GM19238 (cell line): ENCODE measurements around the gene CALN1.
"Not testable (repeated sequence)": the region's sequence is repeated elsewhere in the genome, so short reads cannot be mapped to it uniquely, and the experiment has no call there.

Experiments used
- DNase-seq: peaks from one replicate; pipeline ENCODE4 v3.0.0; 2011; ENCODE audit warnings: low spot score; ENCODE audit not compliant: insufficient read length

CALN1 gene

DNA sequence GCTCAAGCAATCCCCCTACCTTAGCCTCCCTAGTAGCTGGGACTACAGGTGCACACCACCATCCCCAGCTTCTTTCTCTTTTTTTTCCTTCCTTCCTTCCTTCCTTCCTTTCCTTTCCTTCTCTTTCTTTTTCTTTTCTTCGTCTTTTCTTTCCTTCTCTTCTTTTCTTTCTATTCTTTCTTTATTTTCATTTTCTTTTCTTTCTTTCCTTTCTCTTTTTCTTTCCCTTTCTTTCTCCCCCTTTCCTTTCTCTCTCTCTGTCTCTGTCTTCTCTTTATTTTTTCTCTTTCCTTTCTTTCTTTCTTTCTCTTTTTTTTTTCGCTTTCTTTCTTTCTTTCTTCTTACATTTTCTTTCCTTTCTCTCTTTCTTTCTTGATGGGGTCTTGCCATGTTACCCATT, 658.9 kb downstream of the CALN1 start:
- no peak for DNase-seq

DNA sequence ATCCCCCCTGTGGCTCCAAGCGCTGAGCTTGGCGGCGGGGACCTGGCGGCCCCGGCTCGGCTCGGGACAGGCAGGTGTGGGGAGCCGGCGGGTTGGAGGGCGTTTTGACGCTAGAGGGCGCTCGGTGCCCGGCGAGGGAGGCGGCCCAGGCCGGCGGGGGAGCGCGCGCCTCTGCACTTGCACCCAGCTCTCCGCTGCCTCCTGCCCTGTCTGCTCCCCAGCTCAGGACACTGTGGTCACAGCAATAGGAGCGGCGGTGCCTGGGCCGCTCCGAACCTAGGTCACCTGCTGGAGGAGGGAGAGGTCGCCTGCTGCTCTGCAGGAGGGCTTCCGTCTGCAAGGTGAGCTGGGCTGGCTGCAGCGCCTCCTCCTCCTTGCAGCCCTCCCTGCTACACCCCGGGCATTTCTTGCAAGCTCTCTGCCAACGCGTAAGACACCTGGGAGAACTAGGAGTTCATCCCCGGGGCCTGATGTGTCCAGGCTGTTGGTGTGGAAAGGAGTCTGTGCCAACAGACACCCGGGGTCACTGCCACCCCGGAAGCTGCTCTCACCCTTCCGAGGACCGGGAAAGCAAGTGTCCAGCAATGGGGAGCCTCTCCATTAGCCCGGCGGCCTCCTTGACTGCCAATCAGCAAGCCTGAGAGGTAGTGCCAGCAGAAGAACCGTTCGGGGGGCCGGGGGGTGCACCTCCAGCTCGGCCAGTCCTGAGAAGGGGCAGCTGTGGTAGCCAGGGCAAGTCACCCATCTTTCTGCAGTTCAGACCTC, 659.8 kb downstream of the CALN1 start:
- no peak for DNase-seq

DNA sequence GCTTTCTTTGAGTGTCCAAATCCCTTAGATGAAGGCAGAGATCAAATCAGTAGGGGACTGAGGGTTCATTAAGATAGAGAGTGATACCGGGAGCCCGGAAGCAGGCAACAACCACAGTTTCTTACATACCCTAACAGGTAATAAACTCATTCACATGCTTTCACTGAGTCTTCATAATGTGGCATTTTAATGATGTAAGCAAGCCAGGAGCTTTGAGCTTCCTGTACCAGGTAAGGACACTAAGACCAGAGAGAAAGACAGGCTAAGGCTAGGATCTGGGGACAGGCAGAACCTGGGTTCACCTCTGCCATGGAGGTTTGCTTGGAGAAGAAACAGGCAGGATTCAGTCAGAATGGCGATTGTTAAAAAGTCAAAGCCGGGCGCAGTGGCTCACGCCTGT, 661.8 kb downstream of the CALN1 start:
- DNase-seq: no peak

DNA sequence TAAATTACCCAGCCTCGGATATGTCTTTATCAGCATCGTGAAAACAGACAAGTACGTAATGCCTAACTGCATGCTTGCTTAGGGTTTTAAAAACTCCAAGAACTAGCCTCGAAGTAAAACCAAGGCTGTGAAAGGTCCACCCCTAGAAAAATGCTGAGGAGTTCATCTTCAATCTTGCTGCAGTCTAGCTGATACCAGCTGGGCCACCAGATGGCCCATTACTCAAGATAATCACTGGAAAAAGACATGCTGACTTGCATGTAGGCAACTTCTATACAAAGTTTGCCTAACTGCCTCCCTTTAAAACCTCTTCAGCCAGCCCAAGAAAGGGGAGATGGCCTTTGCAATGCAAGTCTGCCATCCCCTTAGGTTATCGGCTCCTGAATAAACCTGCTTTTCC, 666.1 kb downstream of the CALN1 start:
- no peak for DNase-seq

DNA sequence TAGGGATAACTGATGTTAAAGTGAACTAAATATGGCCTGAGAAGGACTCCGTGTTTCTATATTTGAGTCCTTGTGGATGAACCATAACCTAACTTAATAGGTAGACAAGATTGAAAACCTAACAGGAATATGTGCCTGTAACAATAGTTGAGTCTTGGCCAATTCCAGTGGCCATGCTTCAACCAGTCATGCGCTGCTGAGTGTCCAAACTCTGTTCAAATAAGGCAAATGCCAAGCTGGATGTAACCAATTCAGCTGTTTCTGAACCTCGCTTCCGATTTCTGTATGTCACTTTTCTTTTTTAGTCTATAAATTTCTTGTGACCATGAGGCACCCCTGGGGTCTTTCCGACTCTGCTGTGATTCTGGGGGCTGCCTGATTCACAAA, 672.0 kb downstream of the CALN1 start:
- no peak for DNase-seq

DNA sequence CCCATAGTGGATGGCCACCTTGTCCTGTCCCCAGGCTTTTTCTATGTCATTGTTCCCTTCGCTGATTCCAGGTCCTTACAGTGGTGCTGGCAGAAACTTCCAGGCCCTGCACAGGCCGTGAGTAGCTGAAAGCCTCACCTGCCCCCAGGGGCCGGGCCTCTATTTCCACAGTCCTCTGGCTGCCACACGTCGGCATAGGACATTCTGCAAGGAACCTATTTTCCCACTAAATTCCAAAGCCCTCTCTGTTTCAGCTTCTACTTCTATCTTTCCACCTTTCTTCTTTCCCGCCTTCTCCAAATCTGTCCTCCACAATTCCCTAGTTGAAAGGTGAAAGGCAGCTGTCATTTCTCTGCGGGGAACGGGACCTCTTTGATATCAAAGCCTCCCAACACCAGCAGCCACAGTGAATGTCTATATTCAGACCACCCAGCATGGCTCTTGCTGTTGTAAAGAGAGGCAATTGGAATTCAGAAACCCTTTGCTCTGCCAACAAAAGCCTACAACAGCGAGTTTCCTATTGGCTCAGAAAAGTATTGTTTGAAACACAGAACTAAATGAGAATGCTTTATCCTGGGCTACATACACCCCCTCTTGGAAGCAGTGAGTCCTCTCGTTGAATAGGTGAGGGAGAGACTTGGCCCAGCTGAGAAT, 672.5 kb downstream of the CALN1 start:
- no peak for DNase-seq

DNA sequence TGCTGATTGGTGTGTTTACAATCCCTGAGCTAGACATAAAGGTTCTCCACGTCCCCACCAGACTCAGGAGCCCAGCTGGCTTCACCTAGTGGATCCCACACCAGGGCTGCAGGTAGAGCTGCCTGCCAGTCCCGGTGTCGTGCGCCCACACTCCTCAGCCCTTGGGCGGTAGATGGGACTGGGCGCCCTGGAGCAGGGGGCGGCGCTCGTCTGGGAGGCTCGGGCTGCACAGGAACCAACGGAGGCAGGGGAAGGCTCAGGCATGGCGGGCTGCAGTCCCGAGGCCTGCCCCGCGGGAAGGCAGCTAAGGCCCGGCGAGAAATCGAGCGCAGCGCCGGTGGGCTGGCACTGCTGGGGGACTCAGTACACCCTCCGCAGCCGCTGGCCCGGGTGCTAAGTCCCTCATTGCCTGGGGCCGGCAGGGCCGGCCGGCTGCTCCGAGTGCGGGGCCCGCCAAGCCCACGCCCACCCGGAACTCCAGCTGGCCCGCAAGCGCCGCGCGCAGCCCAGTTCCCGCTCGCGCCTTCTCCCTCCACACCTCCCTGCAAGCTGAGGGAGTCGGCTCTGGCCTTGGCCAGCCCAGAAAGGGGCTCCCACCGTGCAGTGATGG, 674.1 kb downstream of the CALN1 start:
- DNase-seq: not testable (repeated sequence)

DNA sequence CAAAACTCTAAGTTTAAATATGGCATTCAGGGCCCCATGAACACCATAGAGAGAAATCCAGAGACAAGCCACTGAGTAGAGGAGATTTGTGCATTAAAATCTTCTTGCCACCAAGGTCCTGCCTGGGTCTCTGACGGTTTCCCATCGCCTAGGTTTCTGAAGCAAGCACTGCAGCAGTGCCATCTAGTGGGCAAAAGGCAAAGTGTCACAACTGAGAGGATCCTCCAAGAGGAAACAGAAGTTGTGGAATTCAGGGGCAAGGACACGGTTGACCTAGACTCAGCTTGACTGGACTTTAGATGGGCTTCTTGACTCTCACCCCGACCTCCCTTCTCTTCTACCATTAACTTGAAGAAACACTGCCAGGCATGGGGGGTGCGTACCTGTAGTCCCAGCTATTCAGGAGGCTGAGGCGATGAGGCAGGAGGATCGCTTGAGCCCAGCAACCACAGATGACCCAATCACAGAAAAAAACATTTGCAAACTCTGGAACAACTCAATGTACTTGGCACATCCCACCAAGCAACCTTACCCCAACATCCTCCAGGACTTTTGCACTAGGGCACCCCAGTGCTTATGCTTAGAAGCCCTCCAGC, 676.1 kb downstream of the CALN1 start:
- peak; percentile 28 for DNase-seq

DNA sequence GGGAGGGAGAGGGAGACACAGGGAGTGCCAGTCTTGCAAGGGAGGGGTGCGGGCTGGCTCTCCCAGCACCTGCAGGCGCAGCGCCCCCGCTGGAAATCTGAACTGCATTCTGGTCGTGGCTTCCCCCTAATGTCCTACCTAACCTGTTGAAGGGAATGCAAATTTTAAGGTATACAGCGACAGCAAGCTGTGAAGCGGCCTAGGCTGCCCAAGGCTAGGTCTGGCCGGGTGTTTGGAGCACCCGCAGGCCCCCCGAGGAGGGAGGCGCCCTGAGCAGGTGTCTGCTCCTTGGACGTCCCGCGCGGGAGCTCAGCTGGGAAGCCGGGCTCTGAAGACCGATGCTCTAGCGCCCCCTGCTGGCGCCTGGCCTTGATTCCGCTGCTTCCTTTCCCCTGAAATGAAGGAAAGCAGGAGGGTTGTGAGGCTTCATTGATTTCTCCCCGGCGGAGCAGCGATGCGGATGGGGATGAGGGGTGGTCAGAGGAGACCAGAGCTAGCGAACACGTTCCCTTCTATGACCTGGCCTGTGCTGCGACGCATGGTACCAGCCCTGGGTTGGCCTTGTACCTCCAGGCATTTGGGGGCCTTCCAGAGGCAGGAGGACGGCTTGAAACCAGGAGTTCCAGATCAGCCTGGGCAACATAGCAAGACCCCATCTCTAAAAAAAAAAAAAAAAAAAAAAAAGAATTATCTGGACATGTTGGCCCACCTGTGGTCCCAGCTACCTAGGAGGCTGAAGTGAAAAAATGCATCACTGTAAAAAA, 678.8 kb downstream of the CALN1 start:
- peak; percentile 44 for DNase-seq

DNA sequence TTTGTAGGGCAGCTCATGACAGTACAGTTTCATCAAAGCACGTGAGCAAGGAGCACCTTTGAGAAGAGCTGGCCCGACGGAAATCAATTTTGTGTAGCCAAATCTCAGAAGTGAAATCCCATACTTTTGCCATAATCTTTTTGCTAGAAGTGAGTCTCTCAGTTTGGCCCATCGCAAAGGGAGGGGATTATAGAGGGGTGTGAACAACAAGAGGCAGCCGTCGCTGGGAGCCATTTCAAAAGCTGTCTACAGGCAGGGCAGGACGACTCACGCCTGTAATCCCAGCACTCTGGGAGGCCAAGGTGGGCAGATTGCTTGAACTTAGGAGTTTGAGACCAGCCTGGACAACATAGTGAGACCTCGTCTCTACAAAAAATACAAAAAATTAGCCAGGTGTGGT, 680.4 kb downstream of the CALN1 start:
- DNase-seq: no peak
